HEK293 (cell line): Measurements from ENCODE around the gene CIZ1.

ENCODE experiments used
- CTCF ChIA-PET: fragments of 350-600 bp; formaldehyde crosslinking; extraction: SDS; loops from one replicate; lab custom pipeline; 2021; ENCODE audit warnings: antibody characterized with exemption; lab: Yijun Ruan, JAX
- POLR2A ChIA-PET: fragments of 300-600 bp; formaldehyde crosslinking; extraction: SDS; loops from one replicate; lab custom pipeline; 2020; ENCODE audit warnings: antibody characterized with exemption, inconsistent platforms; lab: Yijun Ruan, JAX
- H3K27ac ChIP-seq: fragments of 200-500 bp; sonication (Bioruptor generic); 2 replicates; pipeline ENCODE4 v1.5.1; 2014; ENCODE audit warnings: low read depth, low read length, control low read depth, inconsistent platforms; ENCODE audit errors: extremely low read depth
- H3K36me3 ChIP-seq, 2 experiments: fragments of 200-500 bp in 1 of 2; sonication (Bioruptor generic) in 1 of 2; 1 replicate in 1 of 2; 2 replicates in 1 of 2; pipeline ENCODE4 v1.5.1; 2014 to 2017; ENCODE audit warnings: inconsistent platforms in 2 of 2, low read length in 2 of 2; ENCODE audit not compliant: control insufficient read depth in 2 of 2, insufficient read depth in 1 of 2
- H3K4me1 ChIP-seq: fragments of 200-500 bp; sonication (Bioruptor generic); 2 replicates; pipeline ENCODE4 v1.5.1; 2014; ENCODE audit warnings: mild to moderate bottlenecking, low read length, inconsistent platforms; ENCODE audit not compliant: control insufficient read depth, insufficient read depth
- H3K4me3 ChIP-seq: 2 replicates; pipeline ENCODE4 v1.5.1; 2011; ENCODE audit warnings: low read depth, mild to moderate bottlenecking, control low read depth, low read length, moderate library complexity
- H3K9me3 ChIP-seq: fragments of 200-500 bp; sonication (Bioruptor generic); 2 replicates; pipeline ENCODE4 v1.5.1; 2014; ENCODE audit warnings: low read depth, low read length, inconsistent platforms; ENCODE audit not compliant: control insufficient read depth, insufficient read depth
- EGR2 ChIP-seq: fragments of 450-650 bp; formaldehyde crosslinking; IDR thresholded peaks from 2 replicates; pipeline ENCODE4 v1.5.1; 2016; ENCODE audit warnings: low read depth, missing biosample characterization, missing genetic modification characterization
- GLI2 ChIP-seq: fragments of 450-650 bp; formaldehyde crosslinking; IDR thresholded peaks from 2 replicates; pipeline ENCODE4; 2017; ENCODE audit warnings: missing biosample characterization, missing genetic modification characterization, low read depth, borderline replicate concordance
- GLI4 ChIP-seq: fragments of 450-650 bp; formaldehyde crosslinking; IDR thresholded peaks from 2 replicates; pipeline ENCODE4 v1.5.1; 2016; ENCODE audit warnings: missing biosample characterization, missing genetic modification characterization
- KLF16 ChIP-seq: fragments of 450-650 bp; formaldehyde crosslinking; IDR thresholded peaks from 2 replicates; pipeline ENCODE4 v1.5.1; 2017; ENCODE audit warnings: missing biosample characterization, missing genetic modification characterization
- SP7 ChIP-seq: fragments of 450-650 bp; formaldehyde crosslinking; IDR thresholded peaks from 2 replicates; pipeline ENCODE4 v1.5.1; 2016; ENCODE audit warnings: missing biosample characterization, missing genetic modification characterization
- ZBTB17 ChIP-seq: fragments of 450-650 bp; formaldehyde crosslinking; IDR thresholded peaks from 2 replicates; pipeline ENCODE4 v1.5.1; 2016; ENCODE audit warnings: missing biosample characterization, missing genetic modification characterization
- ZBTB20 ChIP-seq: fragments of 450-650 bp; formaldehyde crosslinking; IDR thresholded peaks from 2 replicates; pipeline ENCODE4 v1.5.1; 2016; ENCODE audit warnings: missing biosample characterization, missing genetic modification characterization
- ZEB2 ChIP-seq: fragments of 450-650 bp; formaldehyde crosslinking; IDR thresholded peaks from 2 replicates; pipeline ENCODE4 v1.5.1; 2016; ENCODE audit warnings: missing biosample characterization, missing genetic modification characterization
- ZFHX2 ChIP-seq: fragments of 450-650 bp; formaldehyde crosslinking; conservative IDR thresholded peaks from 2 replicates; pipeline ENCODE4 v1.5.1; 2016; ENCODE audit warnings: missing biosample characterization, missing genetic modification characterization
- ZFP3 ChIP-seq: fragments of 450-650 bp; formaldehyde crosslinking; IDR thresholded peaks from 2 replicates; pipeline ENCODE4 v1.5.1; 2016; ENCODE audit warnings: low read depth, missing biosample characterization, missing genetic modification characterization
- ZNF114 ChIP-seq: fragments of 450-650 bp; formaldehyde crosslinking; IDR thresholded peaks from 2 replicates; pipeline ENCODE4 v1.5.0; 2017; ENCODE audit warnings: missing biosample characterization, missing genetic modification characterization
- ZNF121 ChIP-seq: fragments of 450-650 bp; formaldehyde crosslinking; IDR thresholded peaks from 2 replicates; pipeline ENCODE4 v1.5.1; 2016; ENCODE audit warnings: missing biosample characterization, missing genetic modification characterization
- ZNF133 ChIP-seq: fragments of 450-650 bp; formaldehyde crosslinking; IDR thresholded peaks from 2 replicates; pipeline ENCODE4 v1.5.1; 2016; ENCODE audit warnings: missing biosample characterization, missing genetic modification characterization
- ZNF169 ChIP-seq: fragments of 450-650 bp; formaldehyde crosslinking; IDR thresholded peaks from 2 replicates; pipeline ENCODE4 v1.5.1; 2016; ENCODE audit warnings: missing biosample characterization, missing genetic modification characterization
- ZNF248 ChIP-seq: fragments of 450-650 bp; formaldehyde crosslinking; IDR thresholded peaks from 2 replicates; pipeline ENCODE4 v1.5.1; 2017; ENCODE audit warnings: missing biosample characterization, missing genetic modification characterization
- ZNF266 ChIP-seq: fragments of 450-650 bp; formaldehyde crosslinking; IDR thresholded peaks from 2 replicates; pipeline ENCODE4 v1.5.1; 2016; ENCODE audit warnings: missing biosample characterization, missing genetic modification characterization, low read depth
- ZNF514 ChIP-seq: fragments of 450-650 bp; formaldehyde crosslinking; IDR thresholded peaks from 2 replicates; pipeline ENCODE4 v1.5.1; 2016; ENCODE audit warnings: missing biosample characterization, missing genetic modification characterization
- ZNF544 ChIP-seq: fragments of 450-650 bp; formaldehyde crosslinking; IDR thresholded peaks from 2 replicates; pipeline ENCODE4 v1.5.0; 2017; ENCODE audit warnings: missing biosample characterization, missing genetic modification characterization
- ZNF585B ChIP-seq: fragments of 450-650 bp; formaldehyde crosslinking; IDR thresholded peaks from 2 replicates; pipeline ENCODE4 v1.5.1; 2016; ENCODE audit warnings: missing biosample characterization, missing genetic modification characterization
- ZNF600 ChIP-seq: fragments of 450-650 bp; formaldehyde crosslinking; IDR thresholded peaks from 2 replicates; pipeline ENCODE4 v1.5.1; 2016; ENCODE audit warnings: missing biosample characterization, missing genetic modification characterization
- ZNF626 ChIP-seq: fragments of 450-650 bp; sonication (Bioruptor Pico); formaldehyde crosslinking; IDR thresholded peaks from 2 replicates; pipeline ENCODE4 v1.5.1; 2018; ENCODE audit warnings: missing biosample characterization, missing genetic modification characterization, inconsistent platforms
- ZNF660 ChIP-seq: fragments of 450-650 bp; IDR thresholded peaks from 2 replicates; pipeline ENCODE4 v1.5.1; 2018; ENCODE audit warnings: missing biosample characterization, mild to moderate bottlenecking, missing genetic modification characterization
- ZNF664 ChIP-seq: fragments of 450-650 bp; formaldehyde crosslinking; IDR thresholded peaks from 2 replicates; pipeline ENCODE4 v1.5.1; 2016; ENCODE audit warnings: missing biosample characterization, missing genetic modification characterization
- ZSCAN16 ChIP-seq: fragments of 450-650 bp; formaldehyde crosslinking; IDR thresholded peaks from 2 replicates; pipeline ENCODE4 v1.5.1; 2016; ENCODE audit warnings: missing biosample characterization, missing genetic modification characterization
- ZSCAN30 ChIP-seq: fragments of 450-650 bp; IDR thresholded peaks from 2 replicates; pipeline ENCODE4 v1.5.1; 2018; ENCODE audit warnings: missing biosample characterization, mild to moderate bottlenecking, missing genetic modification characterization, moderate library complexity
- TF ChIP-seq, protein P1 (sequence below): fragments of 450-650 bp; formaldehyde crosslinking; IDR thresholded peaks from 2 replicates; pipeline ENCODE4 v1.5.1; 2016; ENCODE audit warnings: missing biosample characterization, missing genetic modification characterization
- TF ChIP-seq, protein P2 (sequence below): fragments of 450-650 bp; formaldehyde crosslinking; optimal IDR thresholded peaks from 2 replicates; pipeline ENCODE3; 2016; ENCODE audit warnings: missing biosample characterization, mild to moderate bottlenecking, missing genetic modification characterization
- TF ChIP-seq, protein P3 (sequence below): fragments of 450-650 bp; formaldehyde crosslinking; IDR thresholded peaks from 2 replicates; pipeline ENCODE4 v1.5.1; 2016; ENCODE audit warnings: missing biosample characterization, missing genetic modification characterization

The CIZ1 gene

DNA sequence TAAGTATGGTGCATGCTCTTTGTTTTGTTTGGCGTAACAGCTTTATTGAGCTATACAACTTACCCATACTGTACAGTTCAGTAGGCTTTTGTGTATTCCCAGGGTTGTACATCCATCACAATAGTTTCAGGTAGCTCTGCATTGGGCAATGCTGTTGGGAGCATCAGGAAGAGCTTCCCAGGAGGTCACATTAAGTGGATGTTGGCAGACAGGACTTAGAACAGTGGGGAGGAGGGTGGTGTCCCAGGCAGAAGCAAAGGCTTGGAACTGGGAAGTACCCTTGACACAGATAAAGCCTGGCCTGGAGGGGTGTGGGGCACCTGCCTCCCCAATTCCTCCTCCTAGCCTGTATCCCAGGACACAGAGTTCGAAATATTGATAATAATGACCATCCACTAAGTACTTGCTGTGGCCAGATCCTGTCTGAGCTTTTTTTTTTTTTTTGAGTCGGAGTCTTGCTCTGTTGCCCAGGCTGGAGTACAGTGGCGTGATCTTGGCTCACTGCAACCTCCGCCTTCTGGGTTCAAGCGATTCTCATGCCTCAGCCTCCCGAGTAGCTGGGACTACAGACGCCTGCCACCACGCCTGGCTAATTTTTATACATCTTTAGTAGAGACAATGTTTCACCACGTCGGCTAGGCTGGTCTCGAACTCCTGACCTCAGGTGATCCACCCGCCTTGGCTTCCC, 30.0 kb downstream of the CIZ1 start (continued):
- TF ChIP-seq ZBTB17 (tag by site-specific recombination) = peak; percentile 21; the same call in 1 of the 2 replicates
- TF ChIP-seq ZNF514 = no peak
- TF ChIP-seq ZNF600 (tag by site-specific recombination) = no peak; the same call in 1 of the 2 replicates
- TF ChIP-seq ZSCAN16 (tag by site-specific recombination) = no peak

DNA sequence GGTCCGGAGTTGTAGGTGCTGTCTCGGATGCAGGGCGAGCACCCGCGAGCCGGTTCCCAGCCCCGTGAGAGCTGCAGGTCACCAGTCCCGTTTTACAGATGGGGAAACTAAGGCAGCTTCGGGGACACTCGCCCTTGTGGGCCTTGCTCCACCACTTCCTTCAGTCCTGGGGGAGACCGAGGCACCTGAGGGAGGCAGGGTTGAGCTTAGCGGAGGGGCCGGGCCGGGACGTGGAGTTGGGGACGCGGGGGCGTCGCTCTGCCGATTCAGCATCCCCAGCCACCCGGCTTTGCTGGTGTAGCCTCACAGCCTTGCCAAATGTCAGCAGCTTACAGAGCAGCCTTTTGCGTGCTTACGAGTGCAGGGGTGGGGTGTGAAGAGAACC, 30.8 kb downstream of the CIZ1 start:
- peaks cover 0 to 32% of the 10 kb centered on the region in 2 experiments; a peak in 2 of 3 replicates for H3K36me3 ChIP-seq
- ChIA-PET POLR2A (interaction anchor here (0.6 to 3.9 kb wide), 16 partner anchors 9 to 343 kb away, joined by 3 to 30 read pairs (median 4); partner anchors contain the start of genes CIZ1, GOLGA2, NAIF1 and SLC25A25), CTCF (interaction anchor here (1.0 kb wide), 1 partner anchor 43 kb away, joined by 3 read pairs; no protein-coding TSS in a partner anchor)
- peak overlapping the region; percentile 60 for H3K4me3 ChIP-seq
- TF ChIP-seq, protein P1, sequence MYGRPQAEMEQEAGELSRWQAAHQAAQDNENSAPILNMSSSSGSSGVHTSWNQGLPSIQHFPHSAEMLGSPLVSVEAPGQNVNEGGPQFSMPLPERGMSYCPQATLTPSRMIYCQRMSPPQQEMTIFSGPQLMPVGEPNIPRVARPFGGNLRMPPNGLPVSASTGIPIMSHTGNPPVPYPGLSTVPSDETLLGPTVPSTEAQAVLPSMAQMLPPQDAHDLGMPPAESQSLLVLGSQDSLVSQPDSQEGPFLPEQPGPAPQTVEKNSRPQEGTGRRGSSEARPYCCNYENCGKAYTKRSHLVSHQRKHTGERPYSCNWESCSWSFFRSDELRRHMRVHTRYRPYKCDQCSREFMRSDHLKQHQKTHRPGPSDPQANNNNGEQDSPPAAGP = 0 out of 2 replicates have a peak, but pooled peaks have one; percentile 6
- no peak for TF ChIP-seq GLI4 (tag by site-specific recombination)
- TF ChIP-seq ZNF544 = no peak
- no peak for TF ChIP-seq GLI2 (tag by site-specific recombination)
- no peak for TF ChIP-seq ZNF660 (tag by site-specific recombination)
- TF ChIP-seq ZNF266 = no peak
- no peak for TF ChIP-seq SP7
- TF ChIP-seq ZEB2 (tag by site-specific recombination) = peak; percentile 10; the same call in 1 of the 2 replicates
- TF ChIP-seq, protein P2, sequence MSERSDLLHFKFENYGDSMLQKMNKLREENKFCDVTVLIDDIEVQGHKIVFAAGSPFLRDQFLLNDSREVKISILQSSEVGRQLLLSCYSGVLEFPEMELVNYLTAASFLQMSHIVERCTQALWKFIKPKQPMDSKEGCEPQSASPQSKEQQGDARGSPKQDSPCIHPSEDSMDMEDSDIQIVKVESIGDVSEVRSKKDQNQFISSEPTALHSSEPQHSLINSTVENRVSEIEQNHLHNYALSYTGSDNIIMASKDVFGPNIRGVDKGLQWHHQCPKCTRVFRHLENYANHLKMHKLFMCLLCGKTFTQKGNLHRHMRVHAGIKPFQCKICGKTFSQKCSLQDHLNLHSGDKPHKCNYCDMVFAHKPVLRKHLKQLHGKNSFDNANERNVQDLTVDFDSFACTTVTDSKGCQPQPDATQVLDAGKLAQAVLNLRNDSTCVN = peak; percentile 51
- TF ChIP-seq ZSCAN30 (tag by site-specific recombination) = 0 out of 2 replicates have a peak, but pooled peaks have one; percentile 2
- no peak for TF ChIP-seq ZNF664 (tag by site-specific recombination)
- TF ChIP-seq ZNF248 (tag by site-specific recombination) = no peak
- TF ChIP-seq ZFHX2 (tag by site-specific recombination) = peak; percentile 49; the same call in 1 of the 2 replicates
- peak; percentile 31; the same call in 1 of the 2 replicates for TF ChIP-seq EGR2 (tag by site-specific recombination)
- H3K9me3 ChIP-seq = no peaks in the 10 kb centered on the region
- H3K27ac ChIP-seq = no peak overlapping the region; the same call in 1 of the 2 replicates
- no peaks in the 10 kb centered on the region for H3K4me1 ChIP-seq

DNA sequence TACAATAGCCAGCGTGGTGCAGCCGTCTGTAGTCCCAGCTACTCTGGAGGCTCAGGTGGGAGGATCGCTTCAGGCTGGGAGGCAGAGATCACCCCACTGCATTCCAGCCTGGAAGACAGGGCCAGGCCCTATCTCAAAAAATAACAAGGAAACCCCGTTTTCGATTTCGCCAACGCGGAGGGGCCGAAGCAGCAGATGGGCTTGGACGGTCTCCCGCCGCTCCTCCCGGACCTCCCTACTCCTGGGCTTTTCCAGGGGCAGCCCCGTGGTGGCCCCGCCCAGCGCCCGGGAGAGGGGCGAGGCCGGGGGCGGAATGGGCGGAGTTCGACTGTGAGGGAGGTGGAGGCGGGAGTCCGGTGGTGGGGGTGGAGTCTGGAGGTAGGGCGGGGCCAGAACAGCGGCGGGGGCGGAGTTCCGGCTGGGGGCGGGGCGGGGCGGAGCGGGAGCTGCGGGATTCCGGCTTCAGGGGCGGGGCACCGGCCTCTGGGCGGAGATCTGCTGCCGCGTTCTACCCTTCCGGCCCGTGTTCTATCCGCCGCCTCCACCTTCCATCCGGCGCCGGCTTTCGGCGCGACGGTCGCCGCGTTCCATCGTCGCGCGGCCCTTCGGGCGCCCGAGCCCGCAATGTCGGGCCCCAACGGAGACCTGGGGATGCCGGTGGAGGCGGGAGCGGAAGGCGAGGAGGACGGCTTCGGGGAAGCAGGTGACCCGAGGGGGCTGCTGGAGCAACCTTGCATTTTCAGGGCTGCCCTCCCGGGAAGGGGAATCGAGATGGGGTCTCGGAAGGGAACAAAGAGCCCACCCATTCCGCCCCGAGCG, 31.4 kb downstream of the CIZ1 start, which contains the start of gene BBLN:
TSS of gene BBLN (plus strand) at position 482 of the 819 bp plus-strand sequence. CDS start at position 625, 143 bp downstream.
- POLR2A ChIA-PET = interaction anchor here (0.6 to 3.9 kb wide), 20 partner anchors 9 to 565 kb away, joined by 3 to 30 read pairs (median 4); partner anchors contain the start of genes CIZ1, GOLGA2, NAIF1 and SLC25A25
- Histone ChIP-seq H3K4me1 (no peaks in the 10 kb centered on the region), H3K9me3 (no peaks in the 10 kb centered on the region), H3K27ac (peak within 1 kb of the TSS; percentile 78), H3K36me3 (peaks cover 0 to 32% of the 10 kb centered on the region in 2 experiments; a peak in 2 of 3 replicates), H3K4me3 (peak within 1 kb of the TSS; percentile 60)
- CTCF ChIA-PET = interaction anchor here (0.5 to 1.9 kb wide), 5 partner anchors 9 to 42 kb away, joined by 3 to 5 read pairs (median 3); no protein-coding TSS in a partner anchor
- no peak for TF ChIP-seq ZNF114 (tag by site-specific recombination)
- no peak for TF ChIP-seq ZNF626 (tag by site-specific recombination)
- TF ChIP-seq ZNF121 = no peak
- no peak for TF ChIP-seq ZNF169 (tag by site-specific recombination)
- TF ChIP-seq ZNF133 (tag by site-specific recombination) = no peak
- TF ChIP-seq ZFP3 (tag by site-specific recombination) = no peak
- no peak for TF ChIP-seq ZNF248 (tag by site-specific recombination)
- no peak for TF ChIP-seq KLF16
- TF ChIP-seq ZNF585B (tag by site-specific recombination) = no peak
- TF ChIP-seq, protein P3, sequence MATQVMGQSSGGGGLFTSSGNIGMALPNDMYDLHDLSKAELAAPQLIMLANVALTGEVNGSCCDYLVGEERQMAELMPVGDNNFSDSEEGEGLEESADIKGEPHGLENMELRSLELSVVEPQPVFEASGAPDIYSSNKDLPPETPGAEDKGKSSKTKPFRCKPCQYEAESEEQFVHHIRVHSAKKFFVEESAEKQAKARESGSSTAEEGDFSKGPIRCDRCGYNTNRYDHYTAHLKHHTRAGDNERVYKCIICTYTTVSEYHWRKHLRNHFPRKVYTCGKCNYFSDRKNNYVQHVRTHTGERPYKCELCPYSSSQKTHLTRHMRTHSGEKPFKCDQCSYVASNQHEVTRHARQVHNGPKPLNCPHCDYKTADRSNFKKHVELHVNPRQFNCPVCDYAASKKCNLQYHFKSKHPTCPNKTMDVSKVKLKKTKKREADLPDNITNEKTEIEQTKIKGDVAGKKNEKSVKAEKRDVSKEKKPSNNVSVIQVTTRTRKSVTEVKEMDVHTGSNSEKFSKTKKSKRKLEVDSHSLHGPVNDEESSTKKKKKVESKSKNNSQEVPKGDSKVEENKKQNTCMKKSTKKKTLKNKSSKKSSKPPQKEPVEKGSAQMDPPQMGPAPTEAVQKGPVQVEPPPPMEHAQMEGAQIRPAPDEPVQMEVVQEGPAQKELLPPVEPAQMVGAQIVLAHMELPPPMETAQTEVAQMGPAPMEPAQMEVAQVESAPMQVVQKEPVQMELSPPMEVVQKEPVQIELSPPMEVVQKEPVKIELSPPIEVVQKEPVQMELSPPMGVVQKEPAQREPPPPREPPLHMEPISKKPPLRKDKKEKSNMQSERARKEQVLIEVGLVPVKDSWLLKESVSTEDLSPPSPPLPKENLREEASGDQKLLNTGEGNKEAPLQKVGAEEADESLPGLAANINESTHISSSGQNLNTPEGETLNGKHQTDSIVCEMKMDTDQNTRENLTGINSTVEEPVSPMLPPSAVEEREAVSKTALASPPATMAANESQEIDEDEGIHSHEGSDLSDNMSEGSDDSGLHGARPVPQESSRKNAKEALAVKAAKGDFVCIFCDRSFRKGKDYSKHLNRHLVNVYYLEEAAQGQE (tag by site-specific recombination) = no peak
- no peak; the same call in 1 of the 2 replicates for TF ChIP-seq ZBTB20 (tag by site-specific recombination)
